Midbrain (tissue), 1 donor: ENCODE results near the gene CLSTN2.
"Not testable (repeated sequence)": the region's sequence is repeated elsewhere in the genome, so short reads cannot be mapped to it uniquely, and the experiment has no call there.

Experiments used
- DNase-seq: peaks from one replicate; lab custom pipeline; 2025; lab: John Stamatoyannopoulos, UW

Gene CLSTN2

GRCh38 chr3:140423146-140423545 lies 488.2 kb downstream of the CLSTN2 start:
- DNase-seq = no peak

GRCh38 chr3:140423574-140423973 lies 488.6 kb downstream of the CLSTN2 start:
- DNase-seq = not testable (repeated sequence)

- no peak for DNase-seq
Measured at GRCh38 chr3:140424211-140424610, 489.2 kb downstream of the CLSTN2 start.

GRCh38 chr3:140424726-140425125 lies 489.7 kb downstream of the CLSTN2 start:
- no peak for DNase-seq

GRCh38 chr3:140427786-140428185 lies 492.8 kb downstream of the CLSTN2 start:
- no peak for DNase-seq

- DNase-seq = no peak
Measured at GRCh38 chr3:140428380-140428779, 493.4 kb downstream of the CLSTN2 start.

- no peak for DNase-seq
Measured at GRCh38 chr3:140429791-140430190, 494.8 kb downstream of the CLSTN2 start.

GRCh38 chr3:140430494-140430893 lies 495.5 kb downstream of the CLSTN2 start:
- no peak for DNase-seq

GRCh38 chr3:140432229-140432669 lies 497.3 kb downstream of the CLSTN2 start:
- DNase-seq = no peak

- DNase-seq = no peak
Measured at GRCh38 chr3:140433431-140433830, 498.4 kb downstream of the CLSTN2 start.

GRCh38 chr3:140434261-140434905 lies 499.4 kb downstream of the CLSTN2 start:
- no peak for DNase-seq

- no peak for DNase-seq
Measured at GRCh38 chr3:140436421-140436820, 501.4 kb downstream of the CLSTN2 start.

GRCh38 chr3:140438736-140439470 lies 503.9 kb downstream of the CLSTN2 start:
- no peak for DNase-seq

- DNase-seq = no peak
Measured at GRCh38 chr3:140439527-140439926, 504.5 kb downstream of the CLSTN2 start.

GRCh38 chr3:140440446-140440845 lies 505.5 kb downstream of the CLSTN2 start:
- no peak for DNase-seq

GRCh38 chr3:140441006-140441405 lies 506.0 kb downstream of the CLSTN2 start:
- DNase-seq = no peak

- DNase-seq = no peak
Measured at GRCh38 chr3:140442621-140443020, 507.6 kb downstream of the CLSTN2 start.

- no peak for DNase-seq
Measured at GRCh38 chr3:140443073-140443472, 508.1 kb downstream of the CLSTN2 start.

GRCh38 chr3:140443806-140444205 lies 508.8 kb downstream of the CLSTN2 start:
- DNase-seq = no peak

- no peak for DNase-seq
Measured at GRCh38 chr3:140446734-140447133, 511.7 kb downstream of the CLSTN2 start.

- no peak for DNase-seq
Measured at GRCh38 chr3:140447136-140447535, 512.2 kb downstream of the CLSTN2 start.

GRCh38 chr3:140448001-140448400 lies 513.0 kb downstream of the CLSTN2 start:
- no peak for DNase-seq

GRCh38 chr3:140449413-140450256 lies 514.6 kb downstream of the CLSTN2 start:
- DNase-seq = no peak
